Parathyroid adenoma (tissue), 2 donors: ENCODE results near the gene PDF.
A peak's percentile ranks its signal among the peaks of the same experiment; 100 is the strongest.

ENCODE experiments used
- H2AFZ ChIP-seq: fragments of 300-600 bp; sonication (generic); one replicate; pipeline ENCODE4 v1.7.0; 2017; ENCODE audit warnings: antibody characterized with exemption, mild to moderate bottlenecking
- H3K27ac ChIP-seq: fragments of 300-600 bp; sonication (generic); one replicate; pipeline ENCODE4 v1.7.0; 2017
- H3K27me3 ChIP-seq: fragments of 300-600 bp; sonication (generic); one replicate; pipeline ENCODE4 v1.7.0; 2017; ENCODE audit warnings: low read length; ENCODE audit not compliant: control insufficient read depth, insufficient read depth
- H3K36me3 ChIP-seq: fragments of 300-600 bp; sonication (generic); one replicate; pipeline ENCODE4 v1.7.0; 2017; ENCODE audit warnings: low read length; ENCODE audit not compliant: control insufficient read depth, insufficient read depth
- H3K4me1 ChIP-seq: fragments of 300-600 bp; sonication (generic); one replicate; pipeline ENCODE4 v1.7.0; 2017; ENCODE audit warnings: control low read depth
- H3K4me2 ChIP-seq: fragments of 300-600 bp; sonication (generic); one replicate; pipeline ENCODE4 v1.7.0; 2017; ENCODE audit warnings: low read length
- H3K4me3 ChIP-seq: fragments of 300-600 bp; sonication (generic); one replicate; pipeline ENCODE4 v1.7.0; 2017; ENCODE audit warnings: low read depth, low read length
- H3K79me2 ChIP-seq: fragments of 300-600 bp; sonication (generic); one replicate; pipeline ENCODE4 v1.7.0; 2017; ENCODE audit warnings: control low read depth
- H3K9ac ChIP-seq: fragments of 300-600 bp; sonication (generic); one replicate; pipeline ENCODE4 v1.7.0; 2017; ENCODE audit warnings: mild to moderate bottlenecking
- H3K9me3 ChIP-seq: fragments of 300-600 bp; sonication (generic); one replicate; pipeline ENCODE4 v1.7.0; 2017; ENCODE audit warnings: low read length; ENCODE audit not compliant: control insufficient read depth
- CTCF ChIP-seq: fragments of 300-600 bp; sonication (generic); IDR thresholded peaks from one replicate; pipeline ENCODE4 v1.7.0; 2017; ENCODE audit warnings: antibody characterized with exemption, mild to moderate bottlenecking
- donor health status: primary hyperparathyroidism.

Gene PDF

GRCh38 chr16:69344171-69344570 lies 13.8 kb upstream of the PDF start:
- Histone ChIP-seq H3K36me3 (no peaks in the 10 kb centered on the region), H3K9ac (no peak overlapping the region), H3K79me2 (peaks cover 8% of the 10 kb centered on the region), H3K4me1 (peaks cover 5% of the 10 kb centered on the region), H2AFZ (no peak overlapping the region), H3K27me3 (no peaks in the 10 kb centered on the region), H3K9me3 (no peaks in the 10 kb centered on the region), H3K27ac (no peak overlapping the region), H3K4me3 (no peak overlapping the region), H3K4me2 (no peak overlapping the region)
- no peak for TF ChIP-seq CTCF

GRCh38 chr16:69340095-69340644 lies 9.8 kb upstream of the PDF start:
- Histone ChIP-seq H3K9me3 (no peaks in the 10 kb centered on the region), H2AFZ (peak overlapping the region; percentile 99), H3K36me3 (no peaks in the 10 kb centered on the region), H3K79me2 (peaks cover 27% of the 10 kb centered on the region), H3K27me3 (no peaks in the 10 kb centered on the region), H3K4me2 (peak overlapping the region; percentile 93), H3K9ac (peak overlapping the region; percentile 58), H3K4me3 (peak overlapping the region; percentile 88), H3K4me1 (peaks cover 14% of the 10 kb centered on the region), H3K27ac (peak overlapping the region; percentile 91)
- TF ChIP-seq CTCF = no peak

- Histone ChIP-seq H3K4me1 (peaks cover 14% of the 10 kb centered on the region), H3K36me3 (no peaks in the 10 kb centered on the region), H3K79me2 (peaks cover 34% of the 10 kb centered on the region), H3K4me2 (peak within 1 kb of the TSS; percentile 93), H3K27ac (peak within 1 kb of the TSS; percentile 91), H3K9ac (peak within 1 kb of the TSS; percentile 77), H3K9me3 (no peaks in the 10 kb centered on the region), H2AFZ (peak within 1 kb of the TSS; percentile 99), H3K27me3 (no peaks in the 10 kb centered on the region), H3K4me3 (peak within 1 kb of the TSS; percentile 88)
- TF ChIP-seq CTCF = peak; percentile 93
These were observed 9.1 kb upstream of the PDF start, which contains the start of the genes COG8 and NIP7 for GRCh38 chr16:69339289-69340094. Gene COG8 (minus strand): TSS chr16:69339564. CDS start chr16:69339552, 12 bp downstream. Gene NIP7 (plus strand): TSS chr16:69339772. CDS start chr16:69339830, 58 bp downstream.

- no peak for TF ChIP-seq CTCF
- no peaks in the 10 kb centered on the region for H3K9me3 ChIP-seq
- peaks cover 35% of the 10 kb centered on the region for H3K79me2 ChIP-seq
- peak overlapping the region; percentile 77 for H3K9ac ChIP-seq
- peak overlapping the region; percentile 90 for H3K4me2 ChIP-seq
- H2AFZ ChIP-seq = peak overlapping the region; percentile 99
- peaks cover 14% of the 10 kb centered on the region for H3K4me1 ChIP-seq
- peak overlapping the region; percentile 88 for H3K4me3 ChIP-seq
- no peaks in the 10 kb centered on the region for H3K36me3 ChIP-seq
- peak overlapping the region; percentile 91 for H3K27ac ChIP-seq
- H3K27me3 ChIP-seq = no peaks in the 10 kb centered on the region
These were observed 8.3 kb upstream of the PDF start for GRCh38 chr16:69338557-69339288.
